PC-9 (cell line): ENCODE results near the gene MTR.

ENCODE experiments used
- CTCF ChIP-seq: fragments of 200-600 bp; sonication (generic); conservative IDR thresholded peaks from 2 replicates; pipeline ENCODE4 v1.6.1; 2017; ENCODE audit warnings: mixed run types, antibody characterized with exemption, mild to moderate bottlenecking, moderate library complexity
- EZH2 ChIP-seq: fragments of 200-600 bp; sonication (generic); IDR thresholded peaks from 2 replicates; pipeline ENCODE4 v1.8.0; 2017; ENCODE audit warnings: antibody characterized with exemption, low read depth

GRCh38 chr1:236948996-236949395 is 153.9 kb downstream of the MTR start:
- TF ChIP-seq CTCF: no peak
- TF ChIP-seq EZH2: no peak
